WTC11 (cell line): ENCODE results near the gene INPP5A.

Experiments
- TP53 ChIP-seq: sonication (generic); formaldehyde crosslinking; IDR thresholded peaks from 2 replicates; pipeline ENCODE4 v1.8.1; 2023; ENCODE audit warnings: mild to moderate bottlenecking, missing genetic modification reagents
- TF ChIP-seq, protein P1 (sequence below): fragments of 200-600 bp; IDR thresholded peaks from 2 replicates; pipeline ENCODE4 v1.8.0; 2022; ENCODE audit warnings: antibody characterized with exemption
- TF ChIP-seq, protein P2 (sequence below): sonication (generic); formaldehyde crosslinking; IDR thresholded peaks from 2 replicates; pipeline ENCODE4 v1.8.0; 2022; ENCODE audit warnings: mild to moderate bottlenecking, missing genetic modification reagents
- TF ChIP-seq, protein P3 (sequence below): sonication (generic); formaldehyde crosslinking; conservative IDR thresholded peaks from 2 replicates; pipeline ENCODE4 v1.8.1; 2023; ENCODE audit warnings: mild to moderate bottlenecking, low read depth, missing genetic modification reagents, moderate library complexity

DNA sequence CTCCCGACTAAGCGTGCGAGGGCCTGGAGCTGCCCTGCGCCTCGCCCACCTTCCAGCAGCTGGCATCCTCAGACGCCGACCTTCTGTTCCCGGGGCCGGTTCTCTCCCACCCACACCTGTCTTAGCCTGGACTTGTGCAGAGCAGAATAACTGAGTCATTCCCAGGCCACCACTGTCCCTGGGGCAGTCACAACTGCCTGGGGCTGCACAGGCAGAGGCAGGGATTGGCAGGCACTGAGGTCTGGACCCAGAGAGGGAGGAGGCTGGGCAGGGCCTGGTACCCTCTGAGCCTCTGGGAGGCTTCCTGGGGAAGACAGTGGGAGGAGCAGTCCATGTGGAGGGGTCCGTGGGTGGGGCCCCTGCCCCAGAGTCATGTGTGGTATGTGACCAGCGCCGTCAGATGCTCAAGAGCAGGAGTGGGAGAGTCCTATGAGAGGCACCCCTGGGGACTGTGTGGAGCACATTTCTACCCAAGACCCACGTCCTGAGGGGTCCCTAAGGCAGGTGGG, 174.1 kb downstream of the INPP5A start:
- TF ChIP-seq, protein P1, sequence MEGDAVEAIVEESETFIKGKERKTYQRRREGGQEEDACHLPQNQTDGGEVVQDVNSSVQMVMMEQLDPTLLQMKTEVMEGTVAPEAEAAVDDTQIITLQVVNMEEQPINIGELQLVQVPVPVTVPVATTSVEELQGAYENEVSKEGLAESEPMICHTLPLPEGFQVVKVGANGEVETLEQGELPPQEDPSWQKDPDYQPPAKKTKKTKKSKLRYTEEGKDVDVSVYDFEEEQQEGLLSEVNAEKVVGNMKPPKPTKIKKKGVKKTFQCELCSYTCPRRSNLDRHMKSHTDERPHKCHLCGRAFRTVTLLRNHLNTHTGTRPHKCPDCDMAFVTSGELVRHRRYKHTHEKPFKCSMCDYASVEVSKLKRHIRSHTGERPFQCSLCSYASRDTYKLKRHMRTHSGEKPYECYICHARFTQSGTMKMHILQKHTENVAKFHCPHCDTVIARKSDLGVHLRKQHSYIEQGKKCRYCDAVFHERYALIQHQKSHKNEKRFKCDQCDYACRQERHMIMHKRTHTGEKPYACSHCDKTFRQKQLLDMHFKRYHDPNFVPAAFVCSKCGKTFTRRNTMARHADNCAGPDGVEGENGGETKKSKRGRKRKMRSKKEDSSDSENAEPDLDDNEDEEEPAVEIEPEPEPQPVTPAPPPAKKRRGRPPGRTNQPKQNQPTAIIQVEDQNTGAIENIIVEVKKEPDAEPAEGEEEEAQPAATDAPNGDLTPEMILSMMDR: no peak
- TF ChIP-seq, protein P2, sequence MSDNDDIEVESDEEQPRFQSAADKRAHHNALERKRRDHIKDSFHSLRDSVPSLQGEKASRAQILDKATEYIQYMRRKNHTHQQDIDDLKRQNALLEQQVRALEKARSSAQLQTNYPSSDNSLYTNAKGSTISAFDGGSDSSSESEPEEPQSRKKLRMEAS: no peak
- TF ChIP-seq TP53 (CRISPR knock-in tag): no peak
- TF ChIP-seq, protein P3, sequence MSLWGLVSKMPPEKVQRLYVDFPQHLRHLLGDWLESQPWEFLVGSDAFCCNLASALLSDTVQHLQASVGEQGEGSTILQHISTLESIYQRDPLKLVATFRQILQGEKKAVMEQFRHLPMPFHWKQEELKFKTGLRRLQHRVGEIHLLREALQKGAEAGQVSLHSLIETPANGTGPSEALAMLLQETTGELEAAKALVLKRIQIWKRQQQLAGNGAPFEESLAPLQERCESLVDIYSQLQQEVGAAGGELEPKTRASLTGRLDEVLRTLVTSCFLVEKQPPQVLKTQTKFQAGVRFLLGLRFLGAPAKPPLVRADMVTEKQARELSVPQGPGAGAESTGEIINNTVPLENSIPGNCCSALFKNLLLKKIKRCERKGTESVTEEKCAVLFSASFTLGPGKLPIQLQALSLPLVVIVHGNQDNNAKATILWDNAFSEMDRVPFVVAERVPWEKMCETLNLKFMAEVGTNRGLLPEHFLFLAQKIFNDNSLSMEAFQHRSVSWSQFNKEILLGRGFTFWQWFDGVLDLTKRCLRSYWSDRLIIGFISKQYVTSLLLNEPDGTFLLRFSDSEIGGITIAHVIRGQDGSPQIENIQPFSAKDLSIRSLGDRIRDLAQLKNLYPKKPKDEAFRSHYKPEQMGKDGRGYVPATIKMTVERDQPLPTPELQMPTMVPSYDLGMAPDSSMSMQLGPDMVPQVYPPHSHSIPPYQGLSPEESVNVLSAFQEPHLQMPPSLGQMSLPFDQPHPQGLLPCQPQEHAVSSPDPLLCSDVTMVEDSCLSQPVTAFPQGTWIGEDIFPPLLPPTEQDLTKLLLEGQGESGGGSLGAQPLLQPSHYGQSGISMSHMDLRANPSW: no peak
